ENCODE results near the gene ABHD4. TPM values are rescaled to one million over a fixed set of nuclear protein-coding genes. Genes with fewer than 3 reads are reported as not detected.
A peak's percentile ranks its signal among the peaks of the same experiment; 100 is the strongest.

Gene ABHD4
- total and polyA plus RNA-seq, 10 of the 15 experiments (the other 5 are each of a cell fraction or from before 2014, with no cell fraction given) = 5.4 to 28.7 (median 10.8) TPM

GRCh38 chr14:22559041-22559440 lies 39.1 kb upstream of the ABHD4 start:
- Histone ChIP-seq H4K20me1 (ENCODE audit: control insufficient read depth, insufficient read depth) (no peaks in the 10 kb centered on the region), H2AFZ (ENCODE audit: control insufficient read depth, low read depth, low read length) (no peak overlapping the region), H3K27ac (ENCODE audit: control insufficient read depth, insufficient read depth) (peak overlapping the region; percentile 100), H3K36me3 (ENCODE audit: control insufficient read depth in 2 of 2, insufficient read depth in 2 of 2, low read length in 1 of 2) (no peaks in the 10 kb centered on the region; a peak in 1 of 4 replicates), H3K27me3 (replicated peaks in 1 of 2; ENCODE audit: control insufficient read depth in 2 of 2, insufficient read depth in 2 of 2, low read length in 1 of 2) (no peaks in the 10 kb centered on the region), H3K9ac (ENCODE audit: control insufficient read depth, insufficient read depth, low read length) (no peak overlapping the region), H3K4me2 (ENCODE audit: control insufficient read depth, insufficient read depth) (no peak overlapping the region), H3K4me1 (ENCODE audit: control insufficient read depth, insufficient read depth, low read length) (peaks cover 80% of the 10 kb centered on the region), H3K9me3 (replicated peaks; ENCODE audit: control insufficient read depth, insufficient read depth, low read length) (no peaks in the 10 kb centered on the region), H3K79me2 (ENCODE audit: control insufficient read depth, insufficient read depth, low read length) (peaks cover 9% of the 10 kb centered on the region), H3K4me3 (no peak overlapping the region)
- TF ChIP-seq IRF4 (IDR thresholded peaks at IDR 0.05; ENCODE audit: low read depth, low read length) = no peak
- no peak for TF ChIP-seq USF2 (IDR thresholded peaks at IDR 0.05; ENCODE audit: borderline replicate concordance, low read depth, low read length)
- no peak for TF ChIP-seq RAD51 (IDR thresholded peaks at IDR 0.05)
- no peak for TF ChIP-seq E4F1 (IDR thresholded peaks at IDR 0.05; ENCODE audit: borderline replicate concordance, partially characterized antibody)
- no peak for TF ChIP-seq IKZF1 (conservative IDR thresholded peaks at IDR 0.05)
- TF ChIP-seq CHD1 (IDR thresholded peaks at IDR 0.05; ENCODE audit: low read depth, low read length) = 0 out of 2 replicates have a peak, but pooled peaks have one; percentile 23
- TF ChIP-seq ZNF687 (IDR thresholded peaks at IDR 0.05) = no peak
- ChIA-PET SMC1A (ENCODE audit: uncharacterized antibody, unreplicated experiment) (interaction anchor here (1.0 to 4.9 kb wide), 7 partner anchors 9 to 168 kb away, joined by 3 to 134 read pairs (median 3); no protein-coding TSS in a partner anchor), CTCF (interaction anchor here (1.0 to 12.5 kb wide), 8 partner anchors 10 to 294 kb away, joined by 3 to 236 read pairs (median 6); no protein-coding TSS in a partner anchor), RAD21 (ENCODE audit: unreplicated experiment) (interaction anchor here (1.2 to 3.5 kb wide), 7 partner anchors 8 to 174 kb away, joined by 4 to 61 read pairs (median 9); no protein-coding TSS in a partner anchor), POLR2A (interaction anchor here (0.8 to 7.7 kb wide), 4 partner anchors 10 to 312 kb away, joined by 3 to 74 read pairs (median 10); partner anchors contain the start of gene LRP10)
- ATAC-seq (no peak), FAIRE-seq (no peak), DNase-seq (ENCODE audit: low read depth, low spot score) (no peak)
- in situ Hi-C loops (cut with MboI) = no loop called here
- WGBS (ENCODE audit: insufficient coverage, insufficient replicate concordance, low lambda C conversion rate, missing lambda C conversion rate) = 100% methylated on average over 1 of the region's 1 CpG
- no TSS peak for BruUV-seq (replicated peaks)
- intact Hi-C loops (cut with micrococcal nuclease; ENCODE audit: unreplicated experiment) = loop anchor here (5.0 kb wide), 2 partner anchors 247 to 293 kb away; no protein-coding TSS in a partner anchor
